K562 (cell line): ENCODE measurements around the gene ERP44.

Experiments
- ATF2 ChIP-seq: sonication (generic); formaldehyde crosslinking; IDR thresholded peaks from 2 replicates; pipeline ENCODE4 v1.8.1; 2022; ENCODE audit warnings: missing genetic modification reagents
- ATF7 ChIP-seq: fragments of 450-650 bp; IDR thresholded peaks from 2 replicates; pipeline ENCODE4 v1.7.1; 2014; ENCODE audit warnings: mild to moderate bottlenecking, moderate library complexity
- BCL6 ChIP-seq: fragments of 250-450 bp; sonication (Bioruptor Pico); IDR thresholded peaks from 2 replicates; pipeline ENCODE4 v1.4.0; 2020
- GATA2 ChIP-seq: sonication (generic); formaldehyde crosslinking; IDR thresholded peaks from 2 replicates; pipeline ENCODE4 v1.4.0; 2020; ENCODE audit warnings: mild to moderate bottlenecking, missing genetic modification reagents
- MED1 ChIP-seq: sonication (generic); formaldehyde crosslinking; IDR thresholded peaks from 2 replicates; pipeline ENCODE4 v1.8.1; 2023; ENCODE audit warnings: missing genetic modification reagents, borderline replicate concordance
- RBM15 ChIP-seq: fragments of 200-400 bp; formaldehyde crosslinking; IDR thresholded peaks from 2 replicates; pipeline ENCODE4 v1.6.1; 2018; ENCODE audit warnings: mild to moderate bottlenecking, low read length, moderate library complexity; ENCODE audit not compliant: insufficient read depth
- REST ChIP-seq, 2 experiments: fragments of 450-650 bp; formaldehyde crosslinking in 1 of 2; IDR thresholded peaks; 2 replicates each; pipeline versions ENCODE4 v1.4.0 to v1.6.1; 2014 to 2020; ENCODE audit warnings: mild to moderate bottlenecking in 2 of 2, borderline replicate concordance in 1 of 2, low read depth in 1 of 2
- TEAD1 ChIP-seq, 2 experiments: fragments of 450-650 bp in 1 of 2; sonication (generic) in 1 of 2; formaldehyde crosslinking; IDR thresholded peaks; 2 replicates each; pipeline versions ENCODE4 v1.4.0 to v1.8.0; 2020 to 2022; ENCODE audit warnings: mild to moderate bottlenecking in 2 of 2, missing genetic modification reagents in 1 of 2
- ZNF561 ChIP-seq: fragments of 450-650 bp; formaldehyde crosslinking; conservative IDR thresholded peaks from 2 replicates; pipeline ENCODE4 v1.4.0; 2020; ENCODE audit warnings: mild to moderate bottlenecking, moderate library complexity
- TF ChIP-seq, protein P1 (sequence below), 2 experiments: fragments of 450-650 bp; IDR thresholded peaks; 2 replicates each; pipeline ENCODE4 v1.6.1; 2016; ENCODE audit warnings: mild to moderate bottlenecking in 2 of 2, borderline replicate concordance in 1 of 2, low read depth in 1 of 2, moderate library complexity in 1 of 2
- TF ChIP-seq, protein P2 (sequence below): fragments of 450-650 bp; IDR thresholded peaks from 2 replicates; pipeline ENCODE4 v1.6.1; 2017; ENCODE audit warnings: antibody characterized with exemption, mild to moderate bottlenecking

GRCh38 chr9:100013573-100013972 lies 85.2 kb downstream of the ERP44 start:
- no peak for TF ChIP-seq ATF7
- TF ChIP-seq, protein P1, sequence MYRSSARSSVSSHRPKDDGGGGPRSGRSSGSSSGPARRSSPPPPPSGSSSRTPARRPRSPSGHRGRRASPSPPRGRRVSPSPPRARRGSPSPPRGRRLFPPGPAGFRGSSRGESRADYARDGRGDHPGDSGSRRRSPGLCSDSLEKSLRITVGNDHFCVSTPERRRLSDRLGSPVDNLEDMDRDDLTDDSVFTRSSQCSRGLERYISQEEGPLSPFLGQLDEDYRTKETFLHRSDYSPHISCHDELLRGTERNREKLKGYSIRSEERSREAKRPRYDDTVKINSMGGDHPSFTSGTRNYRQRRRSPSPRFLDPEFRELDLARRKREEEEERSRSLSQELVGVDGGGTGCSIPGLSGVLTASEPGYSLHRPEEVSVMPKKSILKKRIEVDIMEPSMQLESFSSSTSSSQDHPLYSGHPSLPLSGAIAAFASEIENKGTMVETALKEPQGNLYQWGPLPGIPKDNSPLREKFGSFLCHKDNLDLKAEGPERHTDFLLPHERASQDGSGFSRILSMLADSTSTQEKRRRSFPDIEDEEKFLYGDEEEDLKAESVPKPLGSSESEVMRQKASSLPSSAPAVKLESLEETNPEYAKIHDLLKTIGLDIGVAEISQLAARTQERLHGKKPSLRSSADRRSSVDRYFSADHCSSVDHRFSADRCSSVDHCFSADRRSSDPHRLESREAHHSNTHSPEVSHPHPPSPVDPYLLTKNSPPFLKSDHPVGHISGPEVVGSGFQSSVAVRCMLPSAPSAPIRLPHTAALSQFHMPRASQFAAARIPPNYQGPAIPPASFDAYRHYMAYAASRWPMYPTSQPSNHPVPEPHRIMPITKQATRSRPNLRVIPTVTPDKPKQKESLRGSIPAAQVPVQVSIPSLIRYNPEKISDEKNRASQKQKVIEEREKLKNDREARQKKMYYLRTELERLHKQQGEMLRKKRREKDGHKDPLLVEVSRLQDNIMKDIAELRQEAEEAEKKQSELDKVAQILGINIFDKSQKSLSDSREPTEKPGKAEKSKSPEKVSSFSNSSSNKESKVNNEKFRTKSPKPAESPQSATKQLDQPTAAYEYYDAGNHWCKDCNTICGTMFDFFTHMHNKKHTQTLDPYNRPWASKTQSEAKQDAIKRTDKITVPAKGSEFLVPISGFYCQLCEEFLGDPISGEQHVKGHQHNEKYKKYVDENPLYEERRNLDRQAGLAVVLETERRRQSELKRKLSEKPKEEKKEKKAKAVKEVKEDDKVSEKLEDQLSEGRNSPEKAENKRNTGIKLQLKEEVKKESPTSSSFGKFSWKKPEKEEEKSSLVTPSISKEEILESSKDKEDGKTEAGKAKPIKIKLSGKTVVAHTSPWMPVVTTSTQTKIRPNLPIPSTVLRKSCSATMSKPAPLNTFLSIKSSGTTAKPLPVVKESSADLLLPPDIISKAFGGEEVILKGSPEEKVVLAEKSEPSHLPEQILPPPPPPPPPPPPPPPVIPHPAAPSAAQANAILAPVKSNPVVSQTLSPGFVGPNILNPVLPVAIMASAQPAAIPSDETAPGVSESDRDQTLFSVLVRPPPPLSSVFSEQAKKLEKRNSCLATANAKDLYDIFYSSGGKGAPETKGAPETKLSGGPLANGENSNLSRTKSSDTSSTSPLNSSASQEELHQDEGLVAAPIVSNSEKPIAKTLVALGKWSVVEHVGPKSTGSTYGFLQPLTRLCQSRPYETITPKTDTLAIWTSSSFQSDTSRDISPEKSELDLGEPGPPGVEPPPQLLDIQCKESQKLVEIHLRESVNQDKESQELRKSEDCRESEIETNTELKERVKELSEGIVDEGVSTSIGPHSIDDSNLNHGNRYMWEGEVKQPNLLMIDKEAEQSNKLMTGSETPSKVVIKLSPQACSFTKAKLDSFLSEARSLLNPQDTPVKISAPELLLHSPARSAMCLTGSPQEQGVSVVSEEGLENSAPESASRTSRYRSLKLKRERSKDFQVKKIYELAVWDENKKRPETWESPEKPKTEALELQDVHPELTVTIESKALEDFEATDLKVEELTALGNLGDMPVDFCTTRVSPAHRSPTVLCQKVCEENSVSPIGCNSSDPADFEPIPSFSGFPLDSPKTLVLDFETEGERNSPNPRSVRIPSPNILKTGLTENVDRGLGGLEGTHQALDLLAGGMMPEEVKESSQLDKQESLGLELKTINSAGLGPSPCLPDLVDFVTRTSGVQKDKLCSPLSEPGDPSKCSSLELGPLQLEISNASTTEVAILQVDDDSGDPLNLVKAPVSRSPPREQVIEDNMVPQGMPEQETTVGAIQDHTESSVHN (IDR thresholded peaks at IDR 0.05; ENCODE audit: borderline replicate concordance in 1 of 2, low read depth in 1 of 2): no peak
- no peak for TF ChIP-seq TEAD1 (CRISPR knock-in tag; IDR thresholded peaks at IDR 0.05)
- no peak for TF ChIP-seq ZNF561
- no peak for TF ChIP-seq REST (IDR thresholded peaks at IDR 0.05; ENCODE audit: borderline replicate concordance)
- no peak for TF ChIP-seq REST (CRISPR knock-in tag; IDR thresholded peaks at IDR 0.05; ENCODE audit: low read depth)
- TF ChIP-seq, protein P2, sequence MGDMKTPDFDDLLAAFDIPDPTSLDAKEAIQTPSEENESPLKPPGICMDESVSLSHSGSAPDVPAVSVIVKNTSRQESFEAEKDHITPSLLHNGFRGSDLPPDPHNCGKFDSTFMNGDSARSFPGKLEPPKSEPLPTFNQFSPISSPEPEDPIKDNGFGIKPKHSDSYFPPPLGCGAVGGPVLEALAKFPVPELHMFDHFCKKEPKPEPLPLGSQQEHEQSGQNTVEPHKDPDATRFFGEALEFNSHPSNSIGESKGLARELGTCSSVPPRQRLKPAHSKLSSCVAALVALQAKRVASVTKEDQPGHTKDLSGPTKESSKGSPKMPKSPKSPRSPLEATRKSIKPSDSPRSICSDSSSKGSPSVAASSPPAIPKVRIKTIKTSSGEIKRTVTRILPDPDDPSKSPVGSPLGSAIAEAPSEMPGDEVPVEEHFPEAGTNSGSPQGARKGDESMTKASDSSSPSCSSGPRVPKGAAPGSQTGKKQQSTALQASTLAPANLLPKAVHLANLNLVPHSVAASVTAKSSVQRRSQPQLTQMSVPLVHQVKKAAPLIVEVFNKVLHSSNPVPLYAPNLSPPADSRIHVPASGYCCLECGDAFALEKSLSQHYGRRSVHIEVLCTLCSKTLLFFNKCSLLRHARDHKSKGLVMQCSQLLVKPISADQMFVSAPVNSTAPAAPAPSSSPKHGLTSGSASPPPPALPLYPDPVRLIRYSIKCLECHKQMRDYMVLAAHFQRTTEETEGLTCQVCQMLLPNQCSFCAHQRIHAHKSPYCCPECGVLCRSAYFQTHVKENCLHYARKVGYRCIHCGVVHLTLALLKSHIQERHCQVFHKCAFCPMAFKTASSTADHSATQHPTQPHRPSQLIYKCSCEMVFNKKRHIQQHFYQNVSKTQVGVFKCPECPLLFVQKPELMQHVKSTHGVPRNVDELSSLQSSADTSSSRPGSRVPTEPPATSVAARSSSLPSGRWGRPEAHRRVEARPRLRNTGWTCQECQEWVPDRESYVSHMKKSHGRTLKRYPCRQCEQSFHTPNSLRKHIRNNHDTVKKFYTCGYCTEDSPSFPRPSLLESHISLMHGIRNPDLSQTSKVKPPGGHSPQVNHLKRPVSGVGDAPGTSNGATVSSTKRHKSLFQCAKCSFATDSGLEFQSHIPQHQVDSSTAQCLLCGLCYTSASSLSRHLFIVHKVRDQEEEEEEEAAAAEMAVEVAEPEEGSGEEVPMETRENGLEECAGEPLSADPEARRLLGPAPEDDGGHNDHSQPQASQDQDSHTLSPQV: no peak
- no peak for TF ChIP-seq GATA2 (CRISPR knock-in tag)
- no peak for TF ChIP-seq RBM15
- no peak for TF ChIP-seq MED1 (CRISPR knock-in tag)
- TF ChIP-seq BCL6 (CRISPR knock-in tag): no peak
- TF ChIP-seq ATF2: no peak
